CD4-positive, alpha-beta T cell treated with Interleukin-15 for 1 hour (primary cell): ENCODE measurements around the gene TNKS1BP1.
"Not testable (repeated sequence)": the region's sequence is repeated elsewhere in the genome, so short reads cannot be mapped to it uniquely, and the experiment has no call there.

ENCODE experiments used
- DNase-seq: peaks from one replicate; pipeline ENCODE4 v3.0.0-alpha.2; 2020

Gene TNKS1BP1

DNA sequence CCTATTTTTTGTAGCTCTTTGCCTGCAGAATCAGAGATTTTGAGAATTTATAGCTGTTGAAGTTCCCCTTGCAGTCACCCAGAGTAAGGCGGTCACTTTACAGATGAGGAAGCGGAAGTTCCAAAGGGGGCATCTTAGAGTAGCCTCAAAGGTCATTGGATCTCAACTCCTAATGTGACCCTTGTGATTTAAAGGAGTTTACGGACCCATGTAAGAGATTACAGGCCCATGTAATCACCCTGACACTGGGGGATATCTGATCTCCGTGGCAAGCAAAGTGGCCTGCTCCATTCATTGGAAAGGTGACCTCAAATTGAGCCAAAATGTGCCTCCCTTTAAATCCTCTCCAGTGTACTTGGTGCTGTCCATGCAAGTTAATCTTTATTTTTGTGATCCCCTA, 29.1 kb upstream of the TNKS1BP1 start:
- no peak for DNase-seq

DNA sequence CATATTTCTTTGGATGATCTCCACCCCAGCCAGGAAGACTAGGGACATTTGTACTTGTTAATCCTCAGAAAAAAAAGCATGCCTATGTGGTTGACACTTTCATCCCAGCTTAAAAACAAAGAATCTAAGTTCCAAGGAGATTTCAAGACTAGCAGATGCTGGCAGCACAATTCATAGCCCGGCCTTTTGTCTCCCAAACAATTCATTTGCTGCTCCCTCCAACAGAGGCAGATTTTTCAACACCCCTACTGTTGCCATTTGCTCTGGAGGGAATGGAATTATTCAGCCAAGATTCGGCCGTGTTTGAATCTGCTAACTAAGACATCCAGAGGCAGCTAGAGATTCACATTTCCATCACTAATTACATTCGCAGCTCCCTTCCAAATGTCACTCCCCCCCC, 28.7 kb upstream of the TNKS1BP1 start:
- no peak for DNase-seq

DNA sequence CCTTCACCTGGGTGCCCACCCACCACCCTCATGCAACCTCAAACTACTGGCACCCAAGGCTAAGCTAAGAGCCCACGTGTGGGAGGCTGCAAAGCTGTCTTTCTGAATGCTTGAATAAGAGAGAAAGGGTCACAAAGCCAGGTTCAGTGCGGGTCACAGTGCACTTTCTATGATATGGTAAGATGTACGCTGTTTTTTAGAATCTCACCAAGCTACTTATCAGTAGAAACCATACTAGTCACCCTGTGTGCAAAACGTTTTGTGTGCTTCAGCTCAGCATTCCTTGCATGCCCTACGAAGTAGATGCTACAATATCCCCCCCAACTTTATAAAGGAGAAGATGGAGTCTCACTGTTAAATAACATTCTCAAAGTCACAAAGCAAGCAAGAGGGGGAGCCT, 28.3 kb upstream of the TNKS1BP1 start:
- no peak for DNase-seq

DNA sequence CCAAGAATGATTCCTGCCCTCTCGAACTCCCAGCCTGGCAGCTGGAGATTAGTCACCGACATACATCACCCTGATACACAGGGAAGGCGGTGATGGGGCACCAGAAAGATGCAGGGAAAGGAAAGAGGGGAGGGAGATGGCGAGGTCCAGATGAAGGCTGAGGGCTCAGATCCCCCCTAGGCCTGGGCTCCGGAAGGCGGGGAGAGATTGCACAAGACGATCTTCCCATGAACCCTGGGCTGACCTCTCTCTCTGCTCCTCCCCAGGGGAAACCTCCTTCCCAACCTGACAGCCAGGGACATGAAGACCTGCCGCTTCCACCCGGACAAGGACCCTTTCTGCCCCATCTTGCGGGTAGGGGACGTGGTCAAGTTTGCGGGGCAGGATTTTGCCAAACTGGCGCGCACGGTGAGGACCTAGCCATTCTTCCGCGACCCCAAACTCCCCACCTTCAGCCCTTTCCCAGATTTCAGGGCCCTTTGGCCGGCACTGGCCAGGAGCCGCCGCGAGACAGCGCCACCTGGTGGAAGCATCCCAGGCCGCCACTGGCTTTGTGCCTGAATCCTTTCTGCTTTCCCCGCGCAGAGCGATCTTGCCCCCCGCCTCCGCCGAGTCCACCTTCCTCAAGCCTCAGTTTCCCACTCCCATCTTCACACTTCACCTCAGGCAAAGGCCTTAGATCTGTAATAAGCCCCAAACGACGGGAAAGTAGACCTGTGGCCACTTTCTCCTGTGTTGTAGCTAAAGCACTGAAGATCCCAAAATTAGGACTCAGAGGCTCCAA, 24.9 kb upstream of the TNKS1BP1 start:
- peak; percentile 32 for DNase-seq

DNA sequence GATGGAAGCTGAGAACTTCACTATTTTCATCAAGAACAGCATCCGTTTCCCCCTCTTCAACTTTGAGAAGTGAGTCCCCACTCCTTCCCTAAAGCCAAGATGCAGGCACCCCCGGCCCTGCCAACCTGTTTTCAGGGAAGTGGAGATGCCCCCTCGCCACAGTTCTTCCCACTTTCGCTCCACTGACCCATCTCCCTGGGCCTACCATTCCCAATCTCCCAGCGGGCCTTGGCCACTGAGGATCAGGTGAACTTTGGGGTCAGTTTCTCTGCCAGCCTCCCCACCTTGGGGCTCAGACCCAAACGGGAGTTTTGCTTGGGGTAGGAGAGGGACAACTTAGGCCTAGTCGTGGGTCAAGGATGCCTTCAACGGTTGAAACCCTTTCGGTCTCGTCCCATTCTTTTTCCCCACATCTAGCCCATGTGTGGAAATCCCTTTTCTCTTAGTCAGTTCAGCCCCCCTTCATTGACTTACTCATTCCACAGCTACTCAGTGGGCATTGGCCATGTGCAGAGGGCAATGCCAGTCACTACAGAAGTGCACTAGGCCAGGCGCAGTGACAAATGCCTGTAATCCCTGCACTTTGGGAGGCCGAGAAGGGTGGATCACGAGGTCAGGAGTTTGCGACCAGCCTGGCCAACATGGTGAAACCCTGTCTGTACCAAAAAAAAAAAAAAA, 24.0 kb upstream of the TNKS1BP1 start:
- DNase-seq = no peak

DNA sequence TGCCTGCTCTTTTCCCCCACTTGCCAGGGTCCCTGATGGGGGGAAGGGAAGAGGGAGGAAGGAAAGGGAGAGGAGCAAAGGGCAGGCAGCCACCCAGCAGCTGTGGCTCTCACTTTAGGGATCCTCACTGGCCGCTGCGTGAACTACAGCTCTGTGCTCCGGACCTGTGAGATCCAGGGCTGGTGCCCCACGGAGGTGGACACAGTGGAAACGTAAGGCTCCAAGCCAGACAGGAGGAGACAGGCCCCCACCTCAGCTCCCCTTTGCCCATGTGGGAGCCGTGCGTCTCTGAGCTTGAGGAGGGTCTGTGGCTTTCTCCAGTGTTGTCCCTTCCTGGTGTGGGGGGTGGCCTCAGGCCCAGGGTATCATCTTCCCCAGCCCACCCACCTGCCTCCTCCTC, 23.3 kb upstream of the TNKS1BP1 start:
- no peak for DNase-seq

DNA sequence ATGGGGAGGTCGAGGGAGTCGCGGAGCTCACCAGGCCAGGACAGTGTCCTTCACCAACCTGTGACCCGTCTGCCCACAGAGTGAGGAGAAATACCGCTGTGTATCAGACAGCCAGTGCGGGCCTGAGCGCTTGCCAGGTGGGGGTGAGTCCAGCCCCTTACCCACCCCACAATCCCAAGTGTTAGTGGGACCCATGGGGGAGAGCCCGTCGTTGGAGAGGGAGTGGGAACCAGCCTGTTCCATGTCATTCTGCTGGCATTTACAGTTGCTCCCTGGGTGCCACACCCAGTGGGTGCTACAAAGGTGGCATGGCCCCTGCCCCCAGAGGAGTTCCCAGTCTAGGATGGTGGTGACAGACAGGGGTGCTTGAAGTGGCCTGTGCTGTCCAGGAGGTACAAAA, 22.6 kb upstream of the TNKS1BP1 start:
- DNase-seq = no peak

DNA sequence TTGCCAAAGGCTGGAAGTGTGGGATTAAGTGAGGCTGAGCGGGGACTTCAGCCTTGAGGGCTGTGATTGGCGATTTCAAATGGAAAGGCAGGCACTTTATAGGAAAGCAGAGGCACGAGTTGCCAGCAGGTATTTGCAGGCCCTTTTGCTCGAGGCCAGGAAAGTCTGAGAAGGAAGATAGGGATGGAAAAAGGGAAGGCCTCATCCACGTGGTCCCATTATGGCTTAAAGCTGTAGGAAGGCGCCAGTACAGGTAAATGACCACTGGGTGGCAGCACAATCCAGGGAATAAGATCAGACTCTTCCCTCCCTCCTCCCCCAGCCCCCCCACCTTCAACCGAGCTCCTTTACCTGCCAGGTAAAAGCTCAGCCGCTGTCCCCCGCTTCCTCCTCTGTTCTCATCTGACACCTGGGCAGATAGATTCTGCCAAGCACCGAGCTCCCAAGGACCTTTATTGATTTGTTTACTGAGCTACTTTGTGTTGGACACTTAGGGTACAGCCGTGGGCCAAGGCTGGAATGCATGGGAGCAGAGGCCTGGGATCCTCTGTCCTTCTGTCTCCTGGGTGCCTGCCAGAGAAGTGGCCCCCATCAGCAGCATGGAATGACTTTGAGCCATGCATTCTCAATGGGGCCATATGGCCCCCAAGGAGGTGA, 20.9 kb upstream of the TNKS1BP1 start:
- DNase-seq = peak; percentile 62

DNA sequence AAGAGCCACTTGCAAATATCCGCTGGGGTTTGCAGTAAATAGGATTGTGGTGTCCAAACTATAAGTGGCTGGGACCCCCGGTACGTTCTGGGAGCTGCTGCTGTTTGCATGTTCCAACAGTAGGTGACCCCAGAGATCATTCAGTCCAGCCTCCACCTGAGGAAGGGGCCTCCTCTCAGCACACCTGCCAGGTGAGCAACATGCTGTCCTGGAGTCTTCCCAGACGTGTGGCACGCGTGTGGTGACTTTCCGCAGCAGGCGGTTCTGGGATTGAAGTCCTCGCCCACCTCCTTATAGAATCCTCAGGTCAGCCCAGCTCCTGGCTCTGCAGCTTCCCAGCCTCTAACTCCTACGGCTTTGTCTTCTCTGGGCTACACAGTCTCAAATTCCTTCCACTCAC, 20.1 kb upstream of the TNKS1BP1 start:
- DNase-seq = no peak

DNA sequence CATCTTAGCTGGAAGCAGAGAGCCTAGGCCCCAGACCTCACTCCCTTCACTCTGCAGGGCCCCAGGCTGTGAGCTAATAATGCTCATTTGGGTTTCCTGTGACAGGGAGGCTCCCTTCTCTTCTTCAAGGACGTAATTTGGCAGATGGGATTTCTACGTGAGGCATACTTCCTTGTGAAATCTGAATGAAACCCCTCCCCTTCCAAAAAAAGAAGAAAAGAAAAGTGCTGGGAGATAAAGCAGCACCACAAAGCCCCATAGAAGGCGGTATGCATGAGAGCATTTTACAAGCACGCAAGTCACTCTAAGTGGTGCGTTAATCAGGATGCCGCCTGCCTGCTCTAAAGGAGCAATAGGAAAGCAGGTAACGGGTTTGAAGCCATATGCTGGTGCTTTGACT, 19.1 kb upstream of the TNKS1BP1 start:
- no peak for DNase-seq

DNA sequence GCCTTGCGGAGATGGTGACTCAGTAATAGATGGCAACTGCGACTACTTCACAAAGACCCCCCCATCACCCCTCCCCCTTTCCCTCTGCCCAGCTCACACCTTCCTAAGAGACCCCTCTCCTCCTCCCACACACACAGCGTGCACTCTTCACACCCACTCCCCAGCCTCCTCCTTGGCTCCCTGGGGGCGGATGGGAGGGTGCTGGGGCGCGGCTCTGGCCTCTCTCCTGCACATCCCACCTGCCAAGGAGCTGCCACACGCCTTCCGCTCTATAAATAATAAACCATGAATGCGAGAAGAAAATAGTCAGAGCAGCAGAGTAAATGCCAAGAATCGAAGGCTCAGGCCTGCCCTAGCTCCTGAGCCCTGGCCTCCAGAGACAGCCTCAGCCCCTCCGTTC, 17.9 kb upstream of the TNKS1BP1 start:
- no peak for DNase-seq

DNA sequence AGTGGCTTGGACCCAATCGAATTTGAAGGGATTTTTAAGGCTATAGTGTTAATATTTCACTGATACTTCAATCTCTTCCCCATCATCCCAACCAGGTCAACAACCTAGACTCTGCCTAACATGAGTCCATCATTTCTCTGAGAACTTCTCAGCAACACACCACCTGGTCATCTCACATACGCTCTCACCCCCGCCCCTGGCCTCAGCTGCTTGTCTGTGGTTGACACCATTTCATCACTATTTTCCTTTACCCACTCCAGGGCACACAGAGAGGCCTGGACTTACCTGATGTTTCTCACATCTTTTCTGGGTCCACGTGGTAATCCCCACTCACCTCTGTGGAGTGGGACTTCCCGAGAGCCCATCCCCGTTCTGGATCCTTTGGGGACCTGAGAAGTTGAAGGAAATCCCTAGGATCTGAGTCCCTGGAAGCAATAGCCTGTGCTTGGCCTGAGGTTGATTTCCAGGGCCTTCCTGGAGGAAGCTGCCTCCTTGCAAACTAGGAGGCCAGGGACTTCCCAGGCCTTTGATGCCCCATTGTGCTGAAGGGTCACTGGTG, 16.6 kb upstream of the TNKS1BP1 start:
- no peak for DNase-seq

DNA sequence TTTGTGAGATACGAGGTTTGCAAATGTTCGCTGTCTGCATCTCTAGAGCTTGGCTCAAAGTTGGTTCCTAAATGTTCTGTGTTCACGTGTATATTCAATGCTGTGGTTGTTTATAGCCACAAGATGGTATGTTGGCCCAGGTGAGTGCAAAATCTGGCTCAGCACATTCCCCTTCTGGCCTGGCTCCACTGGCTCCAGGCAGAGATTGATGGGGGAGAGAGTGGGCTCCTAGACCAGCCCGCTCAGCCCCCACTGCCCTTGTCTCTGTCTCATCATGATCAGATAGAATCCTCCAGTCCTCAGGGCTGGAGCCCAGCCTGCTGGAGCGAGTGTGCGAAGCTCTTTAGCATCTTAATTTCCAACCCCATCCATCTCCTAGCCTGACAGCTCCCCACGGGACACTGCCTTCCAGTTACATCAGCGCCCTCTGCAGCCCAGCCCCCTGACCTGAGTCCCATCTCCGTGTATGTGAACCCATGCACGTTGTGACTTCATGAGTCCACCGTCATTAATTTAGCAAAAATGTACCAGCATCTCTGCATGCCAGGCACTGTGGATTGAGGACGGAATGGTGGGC, 15.4 kb upstream of the TNKS1BP1 start:
- DNase-seq = no peak

DNA sequence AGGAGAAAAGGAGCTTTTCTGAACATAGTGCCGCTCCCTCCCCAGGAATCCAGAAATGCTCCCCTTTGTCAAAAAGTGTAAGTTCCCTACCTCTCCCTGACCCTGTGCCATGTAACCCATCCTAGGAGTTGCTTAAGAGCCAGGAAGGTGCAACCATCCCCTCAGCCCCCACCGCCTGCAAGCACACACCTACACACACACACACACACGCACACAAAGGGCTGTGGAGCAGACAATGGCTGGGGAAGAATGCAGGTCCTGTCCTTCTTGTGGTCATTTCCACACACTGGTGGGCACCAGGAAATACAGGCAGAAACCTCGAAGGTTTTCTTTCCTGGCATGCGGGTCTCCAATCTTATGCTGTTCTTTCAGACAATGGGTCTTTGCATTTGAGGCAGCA, 14.6 kb upstream of the TNKS1BP1 start:
- DNase-seq = no peak

DNA sequence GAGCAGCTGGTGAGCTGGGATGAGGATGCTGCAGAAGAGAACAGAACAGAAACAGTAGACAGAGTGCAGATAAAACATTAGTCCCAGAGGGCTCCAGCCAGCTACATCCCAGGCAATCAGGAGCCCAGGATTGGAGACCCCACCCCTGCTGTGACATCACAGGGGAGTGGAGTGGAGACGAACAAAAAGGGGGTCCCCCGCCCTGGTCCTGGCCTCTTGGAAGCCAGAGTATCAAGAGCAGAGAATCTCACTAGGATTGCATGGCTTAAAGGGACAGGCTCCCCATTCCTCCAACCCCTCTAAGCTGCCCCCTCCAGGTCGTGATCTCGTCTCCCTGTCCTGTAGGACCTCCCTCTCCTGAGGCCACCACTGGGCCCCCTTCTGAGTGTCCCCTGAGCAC, 13.4 kb upstream of the TNKS1BP1 start, which contains the start of gene P2RX3:
Gene P2RX3 (plus strand): TSS at position 211 of the 400 bp plus-strand sequence. CDS start 199 bp downstream, outside the sequence.
- no peak for DNase-seq

DNA sequence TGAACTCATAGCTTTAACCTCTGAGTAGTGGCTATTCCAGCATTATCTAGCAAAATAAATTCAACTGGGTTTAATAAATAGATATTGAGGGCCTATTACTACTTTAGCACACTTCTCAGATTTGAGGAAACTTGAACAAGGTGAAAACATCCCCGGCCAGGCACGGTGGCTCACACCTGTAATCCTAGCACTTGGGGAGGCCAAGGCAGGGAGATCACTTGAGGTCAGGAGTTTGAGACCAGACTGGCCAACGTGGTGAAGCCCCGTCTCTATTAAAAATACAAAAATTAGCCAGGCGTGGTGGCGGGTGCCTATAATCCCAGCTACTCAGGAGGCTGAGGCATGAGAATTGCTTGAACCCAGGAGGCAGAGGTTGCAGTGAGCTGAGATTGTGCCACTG, 12.1 kb upstream of the TNKS1BP1 start:
- not testable (repeated sequence) for DNase-seq

DNA sequence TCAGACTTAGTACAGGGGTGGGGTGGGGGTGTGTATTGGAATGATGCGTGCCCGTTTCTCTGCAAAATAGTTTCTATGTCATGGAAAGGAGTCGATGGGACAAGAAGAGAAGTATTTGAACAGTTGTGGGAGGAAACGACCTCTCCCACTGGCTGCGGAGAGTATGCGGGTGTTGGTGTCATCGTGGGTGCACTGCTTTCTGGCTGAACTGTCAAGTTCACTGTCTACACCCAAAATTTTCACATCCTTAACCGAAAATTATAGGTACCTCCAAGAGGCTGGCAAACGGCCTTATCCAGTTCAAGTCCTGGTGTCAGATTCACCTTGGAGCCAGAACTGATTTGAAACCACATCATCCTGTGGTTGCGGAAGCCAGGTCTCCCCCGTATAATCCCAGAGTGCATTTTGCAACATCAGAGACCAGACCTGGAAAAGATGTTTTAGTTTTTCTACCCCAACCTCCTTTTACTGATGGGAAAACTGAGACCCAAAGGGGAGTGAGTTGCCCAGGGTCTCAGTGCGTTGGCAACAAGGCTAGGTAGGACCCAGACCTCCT, 11.4 kb upstream of the TNKS1BP1 start:
- DNase-seq = no peak

DNA sequence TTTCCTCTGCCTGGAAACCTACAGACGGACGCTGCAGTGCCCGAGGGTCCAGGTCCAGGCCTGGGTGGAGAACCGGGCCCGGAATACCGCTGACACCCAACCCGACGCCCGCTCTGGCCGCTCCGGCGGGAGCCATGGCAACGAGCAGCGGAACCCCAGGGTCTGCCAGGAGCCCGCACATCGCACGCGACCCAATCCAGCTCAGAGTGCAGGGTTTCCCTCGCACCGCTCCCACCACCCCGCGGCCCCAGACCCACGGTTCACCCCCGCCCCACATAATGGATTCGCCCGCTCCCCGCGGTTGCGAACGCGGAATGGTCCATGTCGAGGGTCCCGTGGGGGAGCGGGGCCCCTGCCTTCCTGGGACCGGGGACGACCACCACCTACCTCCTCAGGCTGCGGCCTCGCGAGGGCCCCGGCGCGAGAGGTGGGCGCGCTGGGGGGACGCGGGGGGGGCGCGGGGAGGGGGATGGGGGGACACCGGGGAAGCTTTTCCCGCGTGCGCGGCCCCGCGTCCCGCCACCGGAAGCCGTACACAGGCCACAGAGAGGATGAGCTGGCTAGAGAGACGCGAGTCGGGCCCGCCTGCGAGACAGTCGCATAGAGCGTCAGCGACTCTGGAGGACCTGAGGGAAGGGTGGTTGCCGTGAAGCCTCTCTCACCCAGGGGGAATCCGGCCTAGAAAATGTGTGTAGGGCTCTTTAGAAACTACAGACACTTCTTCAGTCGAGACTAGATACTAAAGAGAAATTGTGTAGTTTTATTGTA, 10.8 kb upstream of the TNKS1BP1 start, which contains the start of gene SSRP1:
Gene SSRP1 (minus strand): TSS at position 550 of the 768 bp plus-strand sequence. CDS start 771 bp downstream, outside the sequence.
- peak; percentile 91 for DNase-seq

DNA sequence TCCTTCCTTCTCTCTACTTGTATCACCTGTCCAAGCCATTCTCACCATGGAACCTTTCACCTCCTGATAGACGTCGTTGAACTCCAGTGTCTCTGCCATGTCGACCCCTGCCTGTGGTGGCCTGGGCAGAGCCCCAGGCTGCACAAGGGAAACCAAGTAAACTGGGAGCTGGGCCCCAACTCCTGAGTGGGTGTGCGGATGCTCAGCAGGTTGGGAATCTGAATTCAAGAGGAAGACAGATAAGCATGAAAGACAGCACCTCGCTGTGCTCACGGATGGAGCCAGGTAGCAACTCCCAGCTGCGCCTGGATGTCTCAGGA, 10.2 kb upstream of the TNKS1BP1 start:
- DNase-seq = no peak

DNA sequence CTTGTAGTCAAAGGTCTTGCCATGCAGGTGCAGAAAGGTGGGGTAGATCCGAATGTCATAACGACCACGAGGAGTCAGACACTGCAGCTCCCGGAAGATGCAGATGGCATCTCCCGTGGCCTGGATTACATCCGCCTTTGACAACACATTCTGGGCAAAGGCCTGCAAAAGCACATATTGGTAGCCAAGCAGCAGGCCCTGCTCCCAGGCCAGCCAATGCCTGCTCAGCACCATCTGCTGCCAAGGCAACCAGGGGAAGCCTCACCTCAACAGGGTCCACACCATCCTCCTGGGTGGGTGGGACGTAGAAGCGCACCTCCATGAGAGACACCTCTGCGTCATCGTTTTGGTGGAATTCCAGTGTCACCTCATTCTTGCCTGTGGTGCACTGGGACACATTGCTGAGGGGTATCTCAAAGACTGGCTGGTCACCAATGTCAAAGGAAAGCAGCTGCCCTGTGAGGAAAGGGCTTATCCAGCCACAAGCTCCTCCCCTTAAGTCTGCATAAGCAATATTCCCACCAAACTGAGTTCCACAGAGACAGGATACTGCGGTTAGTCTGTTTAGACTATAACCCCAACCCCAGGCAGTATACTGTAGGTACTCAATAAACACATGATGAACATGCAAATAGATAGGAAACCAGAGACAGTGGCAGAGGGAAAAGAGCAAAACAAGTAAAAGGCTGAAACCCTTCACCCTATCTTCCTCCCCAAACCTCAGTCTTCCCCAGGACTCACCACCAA, 8.1 kb upstream of the TNKS1BP1 start:
- DNase-seq = no peak

DNA sequence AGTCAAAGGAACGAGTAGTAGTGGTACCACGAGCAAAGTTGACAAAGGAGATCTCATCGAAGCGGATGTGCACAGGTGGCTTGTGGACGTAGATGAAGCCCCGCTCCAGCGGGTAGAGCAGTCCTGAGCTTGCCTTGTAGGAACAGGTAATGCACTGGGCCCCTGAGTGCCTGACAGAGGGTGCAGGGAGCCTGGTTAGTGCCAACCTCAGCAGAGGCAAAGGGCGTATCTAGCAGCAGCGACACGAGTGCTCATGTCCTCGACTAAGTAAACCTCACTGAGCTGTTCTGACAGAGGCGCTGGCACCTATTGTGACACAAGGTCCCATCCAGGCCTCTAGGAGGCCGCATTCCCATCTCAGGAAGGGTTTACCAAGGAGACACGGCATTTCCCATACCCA, 7.0 kb upstream of the TNKS1BP1 start:
- DNase-seq = no peak
